Endothelial cell of umbilical vein (primary cell): ENCODE results near the gene ATP6V1G2. TPM values are rescaled to one million over a fixed set of nuclear protein-coding genes. Genes with fewer than 3 reads are reported as not detected.
"Not testable (repeated sequence)": the region's sequence is repeated elsewhere in the genome, so short reads cannot be mapped to it uniquely, and the experiment has no call there.

Experiments
- BruUV-seq: library from RNA; stranded (reverse); fragments of 400-500 nt; replicated peaks from 2 replicates; lab custom pipeline; 2021; lab: Mats Ljungman, UMichigan
- CTCF ChIA-PET: fragments of 300-600, 350-600 bp; sonication (Branson Sonifier 250); formaldehyde crosslinking; loops from one replicate; lab custom pipeline; 2021; ENCODE audit warnings: antibody characterized with exemption, inconsistent platforms; lab: Charles Lee
- POLR2A ChIA-PET: fragments of 300-600, 350-600 bp; sonication (Branson Sonifier 250); formaldehyde crosslinking; loops from one replicate; lab custom pipeline; 2021; ENCODE audit warnings: antibody characterized with exemption, inconsistent platforms; lab: Charles Lee
- DNase-seq: peaks from one replicate; pipeline ENCODE4 v3.0.0-alpha.2; 2011; ENCODE audit warnings: low read depth, low spot score
- FAIRE-seq: peaks from 2 replicates; lab custom pipeline; 2011; peaks lifted over from hg19 to GRCh38; lab: Jason Lieb, UNC
- H2AFZ ChIP-seq: 2 replicates; pipeline ENCODE4 v1.6.0; 2012; ENCODE audit warnings: low read depth, low read length, control low read depth, inconsistent platforms
- H3K27ac ChIP-seq: 2 replicates; pipeline ENCODE4 v1.5.1; 2011; ENCODE audit warnings: low read depth, mild to moderate bottlenecking, control low read depth, low read length, moderate library complexity; ENCODE audit not compliant: insufficient read depth
- H3K27me3 ChIP-seq, 2 experiments: 2 replicates each; pipeline versions ENCODE4 v1.6.0 to v1.6.1; 2011; ENCODE audit warnings: low read length in 2 of 2, mixed read lengths in 1 of 2; ENCODE audit not compliant: control insufficient read depth in 2 of 2, insufficient read depth in 2 of 2
- H3K36me3 ChIP-seq, 2 experiments: 2 replicates in 1 of 2; 3 replicates in 1 of 2; pipeline ENCODE4 v1.5.1; 2011; ENCODE audit warnings: low read length in 2 of 2, mild to moderate bottlenecking in 1 of 2, moderate library complexity in 1 of 2; ENCODE audit not compliant: control insufficient read depth in 2 of 2, insufficient read depth in 2 of 2; ENCODE audit errors: extremely low read depth in 1 of 2
- H3K4me1 ChIP-seq: 3 replicates; pipeline ENCODE4 v1.5.1; 2011; ENCODE audit warnings: mild to moderate bottlenecking, low read length; ENCODE audit not compliant: control insufficient read depth, insufficient read depth; ENCODE audit errors: extremely low read depth
- H3K4me2 ChIP-seq: 2 replicates; pipeline ENCODE4 v1.6.1; 2011; ENCODE audit warnings: low read length, control low read depth, mixed read lengths; ENCODE audit not compliant: insufficient read depth
- H3K4me3 ChIP-seq, 3 experiments: fragments of 200-600 bp in 1 of 3; sonication (generic), shearing (Covaris generic) in 1 of 3; replicated peaks in 1 of 3; 2 replicates each; pipeline ENCODE4 v1.5.1; 2011 to 2016; ENCODE audit warnings: control low read depth in 3 of 3, low read length in 3 of 3, mild to moderate bottlenecking in 2 of 3, inconsistent platforms in 1 of 3, low read depth in 1 of 3, moderate library complexity in 1 of 3; ENCODE audit not compliant: insufficient read depth in 1 of 3
- H3K79me2 ChIP-seq: 2 replicates; pipeline ENCODE4 v1.6.0; 2012; ENCODE audit warnings: low read length, inconsistent platforms; ENCODE audit not compliant: control insufficient read depth, insufficient read depth
- H3K9ac ChIP-seq: replicated peaks from 2 replicates; pipeline ENCODE3; 2011; ENCODE audit warnings: low read length, control low read depth; ENCODE audit not compliant: insufficient read depth; ENCODE audit errors: extremely low read depth
- H3K9me1 ChIP-seq: replicated peaks from 3 replicates; pipeline ENCODE4 v1.6.0; 2011; ENCODE audit warnings: mild to moderate bottlenecking, low read length; ENCODE audit not compliant: control insufficient read depth, insufficient read depth; ENCODE audit errors: extremely low read depth
- H3K9me3 ChIP-seq: replicated peaks from 2 replicates; pipeline ENCODE4 v1.5.1; 2012; ENCODE audit warnings: low read length, inconsistent platforms; ENCODE audit not compliant: control insufficient read depth, insufficient read depth
- H4K20me1 ChIP-seq: replicated peaks from 2 replicates; pipeline ENCODE3; 2011; ENCODE audit warnings: mild to moderate bottlenecking, low read length; ENCODE audit not compliant: control insufficient read depth, insufficient read depth; ENCODE audit errors: extremely low read depth
- EZH2 ChIP-seq: IDR thresholded peaks from 2 replicates; pipeline ENCODE4 v1.6.1; 2012; ENCODE audit warnings: borderline replicate concordance, low read depth, mild to moderate bottlenecking, moderate library complexity, low read length, inconsistent platforms; ENCODE audit not compliant: severe bottlenecking
- FOS ChIP-seq: IDR thresholded peaks from 2 replicates; pipeline ENCODE4 v1.6.1; 2011; ENCODE audit warnings: mild to moderate bottlenecking, low read length, moderate library complexity, borderline replicate concordance; ENCODE audit not compliant: insufficient read depth
- GATA2 ChIP-seq: IDR thresholded peaks from 2 replicates; pipeline ENCODE4 v1.7.0; 2011; ENCODE audit warnings: low read depth, mild to moderate bottlenecking, moderate library complexity, mixed read lengths, low read length; ENCODE audit not compliant: insufficient read length, insufficient read depth
- JUN ChIP-seq: IDR thresholded peaks from 2 replicates; pipeline ENCODE4 v1.6.1; 2011; ENCODE audit warnings: borderline replicate concordance, low read depth; ENCODE audit not compliant: insufficient read length, insufficient read depth
- MAX ChIP-seq: IDR thresholded peaks from 2 replicates; pipeline ENCODE4 v1.6.1; 2011; ENCODE audit not compliant: insufficient read depth, insufficient read length
- MYC ChIP-seq: IDR thresholded peaks from one replicate; pipeline ENCODE4 v1.6.1; 2011; ENCODE audit warnings: mild to moderate bottlenecking, low read depth, low read length
- POLR2A ChIP-seq: IDR thresholded peaks from 2 replicates; pipeline ENCODE4 v1.6.1; 2012; ENCODE audit warnings: low read depth, mild to moderate bottlenecking, control low read depth, low read length
- POLR2AphosphoS5 ChIP-seq: IDR thresholded peaks from 2 replicates; pipeline ENCODE4 v1.6.1; 2012; ENCODE audit warnings: low read depth, mild to moderate bottlenecking, control low read depth, low read length, moderate library complexity; ENCODE audit not compliant: insufficient read depth
- dilution Hi-C: fragments of 300-500 bp; cut with MboI; formaldehyde crosslinking; loops from one replicate; pipeline ENCODE4 v1.15.0; 2019; ENCODE audit warnings: low sequenced_read_pairs; ENCODE audit not compliant: extremely low pct_ligation_motif_present
- intact Hi-C: fragments of 100-400 bp; cut with micrococcal nuclease; formaldehyde crosslinking; loops from one replicate; pipeline ENCODE4 v1.10.0; 2022
- polyA plus RNA-seq, 4 experiments: library from polyadenylated mRNA; depleted of rRNA in 3 of 4; stranded (reverse) in 3 of 4; unstranded in 1 of 4; fragments of >200 nt; gene quantifications; 2 replicates each; pipeline versions ENCODE4 v1.2.1 to v1.2.3, GENCODE V29; 2011 to 2012; ENCODE audit warnings: missing spikeins in 1 of 4
- total RNA-seq: library from RNA; stranded (reverse); gene quantifications from 2 replicates; pipeline ENCODE4 v1.2.3, GENCODE V29; 2021
- TF ChIP-seq, protein P1 (sequence below), 2 donors: IDR thresholded peaks; 1 replicate in 1 of 2; 2 replicates in 1 of 2; pipeline ENCODE4 v1.5.1; 2011; ENCODE audit warnings: low read length in 2 of 2, mild to moderate bottlenecking in 2 of 2, moderate library complexity in 2 of 2, control low read depth in 1 of 2, inconsistent platforms in 1 of 2, low read depth in 1 of 2; ENCODE audit not compliant: insufficient read depth in 1 of 2; ENCODE audit errors: extremely low read depth in 1 of 2

Gene ATP6V1G2
- total and polyA plus RNA-seq, 2 donors (not counting 3 experiments of a cell fraction or from before 2014, with no cell fraction given): 0.70 to 0.84 TPM

DNA sequence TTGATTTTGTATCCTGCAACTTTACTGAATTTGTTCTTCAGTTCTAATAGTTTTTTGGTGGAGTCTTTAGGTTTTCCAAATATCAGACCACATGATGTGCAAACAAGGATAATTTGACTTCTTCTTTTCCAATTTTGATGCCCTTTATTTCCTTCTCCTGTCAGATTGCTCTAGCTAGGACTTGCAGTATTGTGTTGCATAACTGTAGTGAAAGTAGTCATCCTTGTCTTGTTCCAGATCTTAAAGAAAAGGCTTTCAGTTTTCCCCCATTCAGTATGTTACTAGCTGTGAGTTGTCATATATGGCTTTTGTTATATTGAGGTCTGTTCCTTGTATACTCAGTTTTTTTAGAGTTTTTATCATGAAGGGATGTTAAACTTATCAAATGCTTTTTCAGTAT lies 43.8 kb downstream of the ATP6V1G2 start:
- DNase-seq: no peak
- intact Hi-C loops (no loop called here), dilution Hi-C loops (no loop called here)
- ChIA-PET CTCF (interaction anchor here (1.0 kb wide), 1 partner anchor 24 kb away, joined by 5 read pairs; no protein-coding TSS in a partner anchor), POLR2A (interaction anchor here (0.5 kb wide), 1 partner anchor 22 kb away, joined by 5 read pairs; no protein-coding TSS in a partner anchor)
- H3K27me3 ChIP-seq: no peaks in the 10 kb centered on the region
- H3K9me1 ChIP-seq: no peaks in the 10 kb centered on the region
- H3K36me3 ChIP-seq: no peaks in the 10 kb centered on the region
- H3K27ac ChIP-seq: no peak overlapping the region
- H3K9ac ChIP-seq: no peak overlapping the region
- FAIRE-seq: no peak
- H4K20me1 ChIP-seq: no peaks in the 10 kb centered on the region
- no peak overlapping the region for H3K4me3 ChIP-seq
- peaks cover 68% of the 10 kb centered on the region for H3K79me2 ChIP-seq
- TF ChIP-seq, protein P1, sequence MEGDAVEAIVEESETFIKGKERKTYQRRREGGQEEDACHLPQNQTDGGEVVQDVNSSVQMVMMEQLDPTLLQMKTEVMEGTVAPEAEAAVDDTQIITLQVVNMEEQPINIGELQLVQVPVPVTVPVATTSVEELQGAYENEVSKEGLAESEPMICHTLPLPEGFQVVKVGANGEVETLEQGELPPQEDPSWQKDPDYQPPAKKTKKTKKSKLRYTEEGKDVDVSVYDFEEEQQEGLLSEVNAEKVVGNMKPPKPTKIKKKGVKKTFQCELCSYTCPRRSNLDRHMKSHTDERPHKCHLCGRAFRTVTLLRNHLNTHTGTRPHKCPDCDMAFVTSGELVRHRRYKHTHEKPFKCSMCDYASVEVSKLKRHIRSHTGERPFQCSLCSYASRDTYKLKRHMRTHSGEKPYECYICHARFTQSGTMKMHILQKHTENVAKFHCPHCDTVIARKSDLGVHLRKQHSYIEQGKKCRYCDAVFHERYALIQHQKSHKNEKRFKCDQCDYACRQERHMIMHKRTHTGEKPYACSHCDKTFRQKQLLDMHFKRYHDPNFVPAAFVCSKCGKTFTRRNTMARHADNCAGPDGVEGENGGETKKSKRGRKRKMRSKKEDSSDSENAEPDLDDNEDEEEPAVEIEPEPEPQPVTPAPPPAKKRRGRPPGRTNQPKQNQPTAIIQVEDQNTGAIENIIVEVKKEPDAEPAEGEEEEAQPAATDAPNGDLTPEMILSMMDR (IDR thresholded peaks at IDR 0.05; ENCODE audit: extremely low read depth in 1 of 2, insufficient read depth in 1 of 2, low read depth in 1 of 2, low read length in 2 of 2): no peak
- no peak for TF ChIP-seq MAX
- no peak for TF ChIP-seq EZH2
- TF ChIP-seq MYC: no peak
- TF ChIP-seq POLR2AphosphoS5: no peak
- no peak for TF ChIP-seq JUN
- TF ChIP-seq FOS: no peak
- no peak for TF ChIP-seq POLR2A
- no peak for TF ChIP-seq GATA2
- H3K4me1 ChIP-seq: peaks cover 1% of the 10 kb centered on the region
- no peak overlapping the region for H2AFZ ChIP-seq
- no peak overlapping the region for H3K4me2 ChIP-seq
- no TSS peak for BruUV-seq
- H3K9me3 ChIP-seq: no peaks in the 10 kb centered on the region

DNA sequence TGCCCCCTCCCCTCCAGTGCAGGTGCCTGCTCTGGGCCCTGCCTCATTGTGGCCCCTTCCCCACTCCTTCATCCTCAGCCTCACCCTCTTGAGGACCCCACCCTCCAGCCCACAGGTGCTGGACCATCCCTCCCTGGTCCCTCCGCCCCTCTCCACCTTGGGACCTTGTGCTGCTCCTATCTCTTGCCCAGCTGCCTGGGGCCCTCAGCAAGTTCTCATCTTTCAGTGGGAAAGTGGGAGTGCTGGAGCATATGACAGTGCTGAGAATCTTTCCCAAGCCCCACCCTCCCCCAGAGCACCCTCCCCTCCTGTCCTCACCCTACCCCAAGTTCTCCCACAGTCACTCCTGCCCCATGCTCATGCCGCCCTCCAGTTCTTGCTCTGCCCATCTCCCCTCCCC lies 46.8 kb downstream of the ATP6V1G2 start:
- CTCF ChIA-PET, intact Hi-C loops, H3K27ac ChIP-seq, H3K9ac ChIP-seq, POLR2A ChIA-PET, H3K9me1 ChIP-seq, dilution Hi-C loops, H3K27me3 ChIP-seq, H3K4me2 ChIP-seq, H4K20me1 ChIP-seq, H3K9me3 ChIP-seq, BruUV-seq, H3K36me3 ChIP-seq, H3K4me3 ChIP-seq, H2AFZ ChIP-seq, FAIRE-seq, DNase-seq: not testable (repeated sequence)
- peaks cover 80% of the 10 kb centered on the region for H3K79me2 ChIP-seq
- peaks cover 11% of the 10 kb centered on the region for H3K4me1 ChIP-seq
